ENCODE measurements around the gene TRABD2B. TPM values are rescaled to one million over a fixed set of nuclear protein-coding genes. Genes with fewer than 3 reads are reported as not detected.

The TRABD2B gene
- total and polyA plus RNA-seq, 7 donors: 0.08 to 0.76 (median 0.42) TPM

DNA sequence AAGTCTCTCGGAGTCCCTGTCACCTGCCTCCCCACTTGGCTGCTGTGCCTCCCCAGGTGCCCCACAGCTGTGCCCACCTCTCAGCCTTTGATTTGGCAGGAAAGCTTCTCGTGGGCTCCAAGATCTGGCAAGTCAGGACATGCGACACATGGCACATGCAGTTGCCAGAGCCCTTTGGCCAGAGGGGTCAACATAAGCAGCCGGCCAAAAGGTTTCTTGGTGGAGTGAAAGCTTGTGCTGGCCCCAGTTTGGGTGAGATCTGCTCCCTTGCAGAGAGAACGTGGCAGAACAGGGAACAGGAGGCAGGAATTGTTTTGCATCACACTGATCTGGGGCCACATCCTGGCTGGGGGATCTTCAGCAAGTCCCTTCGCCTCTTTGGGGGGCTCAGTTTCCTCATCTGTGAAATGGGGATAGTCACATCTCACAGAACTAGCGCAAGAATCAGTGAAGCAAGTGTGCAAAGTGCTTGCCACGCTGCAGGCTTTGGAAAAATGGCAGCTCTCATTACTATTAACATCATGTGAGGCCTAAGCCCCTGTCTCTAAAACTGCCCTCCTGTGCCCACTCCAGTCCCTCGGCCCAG, 232.6 kb downstream of the TRABD2B start:
- ATAC-seq: no peak
- Histone ChIP-seq H3K27me3 (ENCODE audit: insufficient read depth in 3 of 3, low read length in 2 of 3) (peaks cover 0 to 2% (median 0%) of the 10 kb centered on the region in 3 donors), H3K36me3 (ENCODE audit: insufficient read depth in 1 of 2, low read depth in 1 of 2) (no peaks in the 10 kb centered on the region), H3K27ac (no peak overlapping the region), H3K9me3 (no peaks in the 10 kb centered on the region), H3K4me3 (no peak overlapping the region), H3K4me1 (no peaks in the 10 kb centered on the region)
- no peak for DNase-seq
- TF ChIP-seq, protein P1, sequence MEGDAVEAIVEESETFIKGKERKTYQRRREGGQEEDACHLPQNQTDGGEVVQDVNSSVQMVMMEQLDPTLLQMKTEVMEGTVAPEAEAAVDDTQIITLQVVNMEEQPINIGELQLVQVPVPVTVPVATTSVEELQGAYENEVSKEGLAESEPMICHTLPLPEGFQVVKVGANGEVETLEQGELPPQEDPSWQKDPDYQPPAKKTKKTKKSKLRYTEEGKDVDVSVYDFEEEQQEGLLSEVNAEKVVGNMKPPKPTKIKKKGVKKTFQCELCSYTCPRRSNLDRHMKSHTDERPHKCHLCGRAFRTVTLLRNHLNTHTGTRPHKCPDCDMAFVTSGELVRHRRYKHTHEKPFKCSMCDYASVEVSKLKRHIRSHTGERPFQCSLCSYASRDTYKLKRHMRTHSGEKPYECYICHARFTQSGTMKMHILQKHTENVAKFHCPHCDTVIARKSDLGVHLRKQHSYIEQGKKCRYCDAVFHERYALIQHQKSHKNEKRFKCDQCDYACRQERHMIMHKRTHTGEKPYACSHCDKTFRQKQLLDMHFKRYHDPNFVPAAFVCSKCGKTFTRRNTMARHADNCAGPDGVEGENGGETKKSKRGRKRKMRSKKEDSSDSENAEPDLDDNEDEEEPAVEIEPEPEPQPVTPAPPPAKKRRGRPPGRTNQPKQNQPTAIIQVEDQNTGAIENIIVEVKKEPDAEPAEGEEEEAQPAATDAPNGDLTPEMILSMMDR (IDR thresholded peaks at IDR 0.05): no peak
- intact Hi-C loops (cut with DNase I): no loop called here
- WGBS, 3 donors: 73 to 79% (median 78%) methylated on average over 9 of the region's 9 CpGs

DNA sequence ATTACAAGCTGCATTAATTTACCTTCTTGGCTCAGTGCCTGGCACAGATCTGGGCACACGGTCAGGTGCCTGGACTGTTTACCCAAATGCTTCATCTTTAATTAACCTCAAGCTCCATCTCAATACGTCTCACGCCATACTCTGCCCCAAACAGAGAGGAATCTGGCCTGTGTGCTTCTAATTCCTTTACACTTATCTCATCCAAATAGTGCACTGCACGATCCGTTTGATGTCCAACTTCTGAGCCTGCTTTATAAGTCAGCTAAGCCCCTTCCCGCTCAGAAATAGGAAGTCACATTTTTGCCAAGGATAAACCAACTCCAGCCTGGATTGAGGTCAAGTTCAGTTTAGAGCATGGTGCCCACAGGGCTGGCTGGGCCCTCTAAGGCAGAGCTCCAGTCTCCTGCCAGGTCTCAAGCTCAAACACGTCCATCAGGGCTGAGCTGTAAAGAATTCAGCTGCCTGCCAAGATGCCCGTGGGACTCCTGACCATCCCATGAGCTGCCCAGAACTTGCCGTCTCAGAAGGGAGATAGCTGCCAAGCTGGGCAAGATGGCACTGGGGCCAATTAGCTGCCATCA, 233.5 kb downstream of the TRABD2B start:
- 24 to 33% (median 33%) methylated on average over 9 of the region's 9 CpGs for WGBS, 3 donors
- no peak overlapping the region for H3K27ac ChIP-seq
- TF ChIP-seq, protein P1 (IDR thresholded peaks at IDR 0.05): no peak
- peak in 1 of 4 donors; percentile 49 for ATAC-seq
- no peaks in the 10 kb centered on the region for H3K9me3 ChIP-seq
- H3K4me3 ChIP-seq: no peak overlapping the region
- DNase-seq: no peak
- intact Hi-C loops (cut with DNase I): no loop called here
- no peaks in the 10 kb centered on the region for H3K36me3 ChIP-seq (ENCODE audit: insufficient read depth in 1 of 2, low read depth in 1 of 2)
- no peaks in the 10 kb centered on the region for H3K4me1 ChIP-seq
- peaks cover 0 to 2% (median 0%) of the 10 kb centered on the region in 3 donors for H3K27me3 ChIP-seq (ENCODE audit: insufficient read depth in 3 of 3, low read length in 2 of 3)

DNA sequence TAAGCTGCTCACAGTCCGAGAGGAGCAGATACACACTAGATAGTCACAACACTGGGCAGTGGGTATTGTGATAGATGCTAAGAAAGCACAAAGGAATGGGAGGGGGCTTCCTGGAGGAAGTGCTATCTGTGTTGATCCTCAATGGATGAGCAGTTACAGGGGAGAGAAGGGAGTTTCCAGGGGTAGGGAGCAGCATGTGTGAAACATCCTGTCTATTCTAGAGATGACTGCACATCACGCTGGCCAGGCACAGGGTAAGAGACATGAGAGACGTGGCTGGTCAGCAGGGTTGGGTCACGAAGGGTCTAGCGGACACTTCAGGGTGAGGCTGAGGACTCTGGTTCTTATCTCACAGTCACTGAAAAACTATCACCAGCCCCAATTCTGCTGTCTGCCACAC, 235.2 kb downstream of the TRABD2B start:
- H3K27ac ChIP-seq: no peak overlapping the region
- no peak overlapping the region for H3K4me3 ChIP-seq
- ATAC-seq (no peak), DNase-seq (no peak)
- TF ChIP-seq, protein P1 (IDR thresholded peaks at IDR 0.05): no peak
- no peaks in the 10 kb centered on the region for H3K36me3 ChIP-seq (ENCODE audit: insufficient read depth in 1 of 2, low read depth in 1 of 2)
- 60 to 87% (median 72%) methylated on average over 5 of the region's 5 CpGs for WGBS, 3 donors
- H3K9me3 ChIP-seq: no peaks in the 10 kb centered on the region
- H3K27me3 ChIP-seq (ENCODE audit: insufficient read depth in 3 of 3, low read length in 2 of 3): peaks cover 0 to 2% (median 0%) of the 10 kb centered on the region in 3 donors
- H3K4me1 ChIP-seq: no peaks in the 10 kb centered on the region
- intact Hi-C loops (cut with DNase I): no loop called here

DNA sequence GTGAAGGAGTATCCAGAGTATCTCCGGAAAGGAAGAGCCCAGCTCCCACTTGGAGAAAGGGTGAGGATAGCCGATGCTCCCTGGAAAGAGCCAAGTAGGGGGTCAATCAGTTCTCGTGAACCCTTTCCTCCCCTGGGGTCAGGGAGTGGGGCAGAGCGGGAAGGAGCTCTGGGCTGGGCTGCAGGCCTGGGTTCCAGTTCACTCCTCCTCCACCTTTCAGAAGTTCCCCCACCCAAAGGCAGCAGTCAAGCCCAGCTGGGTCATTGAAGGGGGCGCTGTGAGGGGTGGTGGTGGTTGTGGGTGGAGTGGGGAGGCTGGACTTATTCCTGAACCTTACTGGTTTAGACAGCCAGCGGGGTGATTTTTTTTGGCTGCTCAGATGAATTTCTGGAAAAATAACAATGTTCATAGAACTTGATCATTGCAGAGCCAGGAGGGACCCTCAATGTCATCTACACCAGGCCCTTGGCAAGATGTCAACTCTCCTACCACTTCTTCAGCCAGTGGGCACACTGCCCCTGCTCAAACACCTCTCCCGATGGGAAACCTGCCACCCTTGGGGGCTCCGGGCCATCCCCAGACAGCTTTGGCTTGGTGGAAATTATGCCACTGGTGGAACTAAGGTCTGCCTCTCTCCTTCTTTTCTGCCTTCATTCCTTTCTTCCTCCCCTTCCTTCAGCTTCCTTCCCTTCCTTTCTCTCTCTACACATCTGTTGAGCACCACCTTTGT, 235.8 kb downstream of the TRABD2B start:
- WGBS, 3 donors: 82 to 91% (median 88%) methylated on average over 8 of the region's 8 CpGs
- intact Hi-C loops (cut with DNase I): no loop called here
- Histone ChIP-seq H3K4me3 (no peak overlapping the region), H3K4me1 (no peaks in the 10 kb centered on the region), H3K9me3 (no peaks in the 10 kb centered on the region), H3K36me3 (ENCODE audit: insufficient read depth in 1 of 2, low read depth in 1 of 2) (no peaks in the 10 kb centered on the region), H3K27me3 (ENCODE audit: insufficient read depth in 3 of 3, low read length in 2 of 3) (peaks cover 0 to 2% (median 0%) of the 10 kb centered on the region in 3 donors), H3K27ac (no peak overlapping the region)
- no peak for DNase-seq
- TF ChIP-seq, protein P1 (IDR thresholded peaks at IDR 0.05): no peak
- no peak for ATAC-seq

Data from psoas muscle (tissue), 8 donors.